Measurements from ENCODE around the gene ACO1. TPM values are rescaled to one million over a fixed set of nuclear protein-coding genes. Genes with fewer than 3 reads are reported as not detected.
A peak's percentile ranks its signal among the peaks of the same experiment; 100 is the strongest.

Gene ACO1
- total RNA-seq, 4 donors from 2014 or later, result 44.6 to 57.6 (median 45.3) TPM

- Histone ChIP-seq H3K4me3 (replicated peaks in 1 of 3) (no peak overlapping the region), H3K36me3 (peaks cover 30 to 33% of the 10 kb centered on the region in 2 donors), H3K4me1 (no peaks in the 10 kb centered on the region), H3K27me3 (no peaks in the 10 kb centered on the region), H3K9me3 (no peaks in the 10 kb centered on the region), H3K27ac (no peak overlapping the region)
- DNase-seq, result peak; percentile 67 to 72
- TF ChIP-seq CTCF (IDR thresholded peaks at IDR 0.05) (peak; percentile 14 to 58 (median 51)), POLR2A (IDR thresholded peaks at IDR 0.05) (no peak)
- WGBS, 2 donors, result 68 to 76% methylated on average over 10 of the region's 10 CpGs
- intact Hi-C loops (cut with DNase I), result no loop called here
These were observed 47.6 kb downstream of the ACO1 start for GRCh38 chr9:32431940-32432555.

- intact Hi-C loops (cut with DNase I), result no loop called here
- no peaks in the 10 kb centered on the region for H3K27me3 ChIP-seq
- H3K27ac ChIP-seq, result no peak overlapping the region
- WGBS, 2 donors, result 83 to 88% methylated on average over 6 of the region's 6 CpGs
- peaks cover 38 to 39% of the 10 kb centered on the region in 2 donors for H3K36me3 ChIP-seq
- H3K4me3 ChIP-seq (replicated peaks in 1 of 3), result no peak overlapping the region
- no peaks in the 10 kb centered on the region for H3K4me1 ChIP-seq
- no peak for DNase-seq
- H3K9me3 ChIP-seq, result no peaks in the 10 kb centered on the region
- TF ChIP-seq CTCF (IDR thresholded peaks at IDR 0.05) (no peak), POLR2A (IDR thresholded peaks at IDR 0.05) (no peak)
These were observed 50.4 kb downstream of the ACO1 start for GRCh38 chr9:32434892-32435291.

- peaks cover 18 to 36% of the 10 kb centered on the region in 2 donors for H3K36me3 ChIP-seq
- no peak overlapping the region for H3K27ac ChIP-seq
- WGBS, 2 donors, result 77 to 90% methylated on average over 5 of the region's 5 CpGs
- TF ChIP-seq POLR2A (IDR thresholded peaks at IDR 0.05), result no peak
- no peaks in the 10 kb centered on the region for H3K27me3 ChIP-seq
- intact Hi-C loops (cut with DNase I), result no loop called here
- DNase-seq, result no peak
- no peak overlapping the region for H3K4me3 ChIP-seq (replicated peaks in 1 of 3)
- H3K4me1 ChIP-seq, result no peaks in the 10 kb centered on the region
- no peaks in the 10 kb centered on the region for H3K9me3 ChIP-seq
These were observed 57.2 kb downstream of the ACO1 start for GRCh38 chr9:32441678-32442077.

- Histone ChIP-seq H3K4me3 (replicated peaks in 1 of 3) (no peak overlapping the region), H3K36me3 (peaks cover 10 to 33% of the 10 kb centered on the region in 2 donors), H3K4me1 (no peaks in the 10 kb centered on the region), H3K27me3 (no peaks in the 10 kb centered on the region), H3K9me3 (no peaks in the 10 kb centered on the region), H3K27ac (no peak overlapping the region)
- no peak for TF ChIP-seq POLR2A (IDR thresholded peaks at IDR 0.05)
- no peak for TF ChIP-seq CTCF (IDR thresholded peaks at IDR 0.05)
- no peak for DNase-seq
- intact Hi-C loops (cut with DNase I), result no loop called here
These were observed 58.0 kb downstream of the ACO1 start for GRCh38 chr9:32442433-32442832.

GRCh38 chr9:32449969-32450368 lies 65.5 kb downstream of the ACO1 start:
- H3K36me3 ChIP-seq, result peaks cover 31 to 46% of the 10 kb centered on the region in 2 donors
- H3K9me3 ChIP-seq, result no peaks in the 10 kb centered on the region
- WGBS, 2 donors, result 95 to 96% methylated on average over 6 of the region's 6 CpGs
- no peak for DNase-seq
- no peak overlapping the region for H3K4me3 ChIP-seq (replicated peaks in 1 of 3)
- H3K4me1 ChIP-seq, result no peaks in the 10 kb centered on the region
- no peaks in the 10 kb centered on the region for H3K27me3 ChIP-seq
- intact Hi-C loops (cut with DNase I), result no loop called here
- H3K27ac ChIP-seq, result no peak overlapping the region
- TF ChIP-seq POLR2A (IDR thresholded peaks at IDR 0.05) (no peak), CTCF (IDR thresholded peaks at IDR 0.05) (no peak)

Measured in thyroid gland (tissue), 4 donors.